Adrenal gland (tissue), 12 donors: ENCODE measurements around the gene LYZL6. TPM values are rescaled to one million over a fixed set of nuclear protein-coding genes. Genes with fewer than 3 reads are reported as not detected.
A peak's percentile ranks its signal among the peaks of the same experiment; 100 is the strongest.

Experiments used
- DNase-seq, 7 donors: peaks; one replicate each; pipeline ENCODE4 v3.0.0-alpha.2; 2019 to 2020
- H3K27ac ChIP-seq, 5 donors: fragments of 200-600 bp; sonication (generic) in 4 of 5; 1 replicate in 3 of 5; 2 replicates in 2 of 5; pipeline versions ENCODE4 v1.5.1 to v1.8.0; 2016 to 2020; ENCODE audit warnings: mild to moderate bottlenecking in 1 of 5
- H3K27me3 ChIP-seq: fragments of 200-600 bp; 2 replicates; pipeline ENCODE4 v1.8.0; 2021
- H3K36me3 ChIP-seq, 2 donors: fragments of 200-600 bp; replicated peaks in 1 of 2; 1 replicate in 1 of 2; 2 replicates in 1 of 2; pipeline versions ENCODE4 v1.5.1 to v1.8.0; 2018 to 2022
- H3K4me1 ChIP-seq, 2 donors: fragments of 200-600 bp; replicated peaks in 1 of 2; 1 replicate in 1 of 2; 2 replicates in 1 of 2; pipeline versions ENCODE4 v1.5.1 to v1.8.0; 2018 to 2021
- H3K4me3 ChIP-seq, 4 donors: fragments of 200-600 bp; sonication (generic) in 3 of 4; one replicate each; pipeline ENCODE4 v1.5.1; 2016 to 2018
- H3K9me3 ChIP-seq, 3 donors: fragments of 200-600 bp; sonication (generic) in 1 of 3; replicated peaks in 1 of 3; 1 replicate in 2 of 3; 2 replicates in 1 of 3; pipeline versions ENCODE4 v1.5.1 to v1.8.0; 2016 to 2021
- POLR2A ChIP-seq, 2 donors: fragments of 450-650 bp; IDR thresholded peaks; one replicate each; pipeline ENCODE4 v1.6.1; 2017; ENCODE audit warnings: antibody characterized with exemption in 2 of 2, mild to moderate bottlenecking in 2 of 2, moderate library complexity in 1 of 2
- WGBS, 4 donors: extraction: QIAGEN DNeasy Blood & Tissue Kit in 2 of 4; methylation state at CpG; one replicate each; pipeline versions ENCODE4 v1.1.5 to v1.1.7; 2013 to 2017; 5-methylcytosine and 5-hydroxymethylcytosine counted together
- intact Hi-C, 2 donors: fragments of 100-400 bp; cut with DNase I; formaldehyde crosslinking; loops; one replicate each; pipeline versions ENCODE4 v1.14.1 to v1.15.0; 2022 to 2023
- polyA plus RNA-seq, 3 donors: library from polyadenylated mRNA; stranded (reverse); fragments of 200-250 nt in 2 of 3; fragments of 350-450 nt in 1 of 3; fragmentation: Illumina TruSeq in 1 of 3; extraction: RNeasy Lipid Tissue Mini Kit (QIAGEN cat#74804) in 1 of 3; gene quantifications; one replicate each; pipeline ENCODE4 v1.2.3, GENCODE V29; 2013 to 2014
- total RNA-seq, 9 donors: library from RNA; depleted of rRNA in 4 of 9; stranded (reverse); fragments of >200 nt in 4 of 9; fragments of 120-200 nt in 1 of 9; fragmentation: NEBNext Ultra II Directional in 1 of 9; extraction: Animal tissue kit (Norgen Biotek cat#: 25700) in 1 of 9; gene quantifications; one replicate each; pipeline versions ENCODE4 v1.1.0 to v1.2.4, GENCODE V29; 2013 to 2023
- TF ChIP-seq, protein P1 (sequence below), 6 experiments: fragments of 450-650 bp in 4 of 6; fragments of 200-600 bp in 2 of 6; sonication (generic) in 1 of 6; IDR thresholded peaks; 1 replicate in 5 of 6; 2 replicates in 1 of 6; pipeline versions ENCODE4 v1.5.1 to v1.8.0; 2016 to 2021; ENCODE audit warnings: antibody characterized with exemption in 6 of 6, mild to moderate bottlenecking in 2 of 6, moderate library complexity in 1 of 6
- donor health status: healthy with polysubstance abuse.
- donor health status: Bipolar disorder and iron deficiency.
- donor health status: DM: yes; HTN: yes; CAD: no.
- donor health status: DM: no; HTN: no; CAD: no.
- donor health status: DM: no; HTN: no; CAD: no.
- donor health status: DM: yes; HTN: yes; CAD: no.

Gene LYZL6
- total and polyA plus RNA-seq, 12 donors = not detected

DNA sequence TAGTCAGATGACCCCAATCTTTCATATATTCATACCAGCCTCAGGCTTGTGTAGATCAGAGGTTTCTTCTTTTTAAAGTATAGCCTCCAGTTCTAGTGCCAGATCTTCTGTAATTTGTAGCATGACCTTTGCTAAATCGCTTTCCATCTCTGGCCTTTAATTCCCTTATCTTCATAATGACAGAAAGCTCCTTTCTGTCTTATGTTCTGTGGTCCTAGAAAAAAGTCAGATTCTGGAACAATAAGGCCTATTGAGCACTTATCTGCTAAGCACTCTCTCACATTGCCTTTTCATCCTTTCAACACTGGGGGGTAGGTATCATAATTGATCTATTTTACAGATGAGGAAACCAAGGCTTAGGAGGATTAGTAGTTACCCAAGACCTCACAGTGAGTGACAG, 28.6 kb upstream of the LYZL6 start:
- WGBS, 4 donors = 60 to 74% (median 66%) methylated on average over 1 of the region's 1 CpG
- no peak overlapping the region for H3K4me3 ChIP-seq
- H3K36me3 ChIP-seq = no peaks in the 10 kb centered on the region
- intact Hi-C loops = loop anchor here (10.0 kb wide), 3 partner anchors 103 to 513 kb away; partner anchors contain the start of gene ZNHIT3 (in 1 of the 2)
- H3K4me1 ChIP-seq = peaks cover 0 to 21% of the 10 kb centered on the region in 2 donors
- no peaks in the 10 kb centered on the region for H3K27me3 ChIP-seq
- no peak for DNase-seq
- peak overlapping the region in 1 of 5 donors; percentile 41 for H3K27ac ChIP-seq
- H3K9me3 ChIP-seq = no peaks in the 10 kb centered on the region
- TF ChIP-seq POLR2A (IDR thresholded peaks at IDR 0.05) = no peak
- TF ChIP-seq, protein P1, sequence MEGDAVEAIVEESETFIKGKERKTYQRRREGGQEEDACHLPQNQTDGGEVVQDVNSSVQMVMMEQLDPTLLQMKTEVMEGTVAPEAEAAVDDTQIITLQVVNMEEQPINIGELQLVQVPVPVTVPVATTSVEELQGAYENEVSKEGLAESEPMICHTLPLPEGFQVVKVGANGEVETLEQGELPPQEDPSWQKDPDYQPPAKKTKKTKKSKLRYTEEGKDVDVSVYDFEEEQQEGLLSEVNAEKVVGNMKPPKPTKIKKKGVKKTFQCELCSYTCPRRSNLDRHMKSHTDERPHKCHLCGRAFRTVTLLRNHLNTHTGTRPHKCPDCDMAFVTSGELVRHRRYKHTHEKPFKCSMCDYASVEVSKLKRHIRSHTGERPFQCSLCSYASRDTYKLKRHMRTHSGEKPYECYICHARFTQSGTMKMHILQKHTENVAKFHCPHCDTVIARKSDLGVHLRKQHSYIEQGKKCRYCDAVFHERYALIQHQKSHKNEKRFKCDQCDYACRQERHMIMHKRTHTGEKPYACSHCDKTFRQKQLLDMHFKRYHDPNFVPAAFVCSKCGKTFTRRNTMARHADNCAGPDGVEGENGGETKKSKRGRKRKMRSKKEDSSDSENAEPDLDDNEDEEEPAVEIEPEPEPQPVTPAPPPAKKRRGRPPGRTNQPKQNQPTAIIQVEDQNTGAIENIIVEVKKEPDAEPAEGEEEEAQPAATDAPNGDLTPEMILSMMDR (IDR thresholded peaks at IDR 0.05) = no peak

GRCh38 chr17:35969558-35970380, 26.3 kb upstream of the LYZL6 start:
- H3K27ac ChIP-seq = no peak overlapping the region
- TF ChIP-seq, protein P1 (IDR thresholded peaks at IDR 0.05) = peak; percentile 83 to 90 (median 86)
- no peak for TF ChIP-seq POLR2A (IDR thresholded peaks at IDR 0.05)
- peaks cover 0 to 16% of the 10 kb centered on the region in 2 donors for H3K4me1 ChIP-seq
- intact Hi-C loops = loop anchor here (10.0 kb wide), 3 partner anchors 105 to 515 kb away; partner anchors contain the start of gene ZNHIT3 (in 1 of the 2)
- no peaks in the 10 kb centered on the region for H3K27me3 ChIP-seq
- WGBS, 4 donors = 34 to 41% (median 38%) methylated on average over 8 of the region's 8 CpGs
- DNase-seq = peak; percentile 71 to 94 (median 85)
- no peak overlapping the region for H3K4me3 ChIP-seq
- no peaks in the 10 kb centered on the region for H3K9me3 ChIP-seq
- H3K36me3 ChIP-seq = no peaks in the 10 kb centered on the region

DNA sequence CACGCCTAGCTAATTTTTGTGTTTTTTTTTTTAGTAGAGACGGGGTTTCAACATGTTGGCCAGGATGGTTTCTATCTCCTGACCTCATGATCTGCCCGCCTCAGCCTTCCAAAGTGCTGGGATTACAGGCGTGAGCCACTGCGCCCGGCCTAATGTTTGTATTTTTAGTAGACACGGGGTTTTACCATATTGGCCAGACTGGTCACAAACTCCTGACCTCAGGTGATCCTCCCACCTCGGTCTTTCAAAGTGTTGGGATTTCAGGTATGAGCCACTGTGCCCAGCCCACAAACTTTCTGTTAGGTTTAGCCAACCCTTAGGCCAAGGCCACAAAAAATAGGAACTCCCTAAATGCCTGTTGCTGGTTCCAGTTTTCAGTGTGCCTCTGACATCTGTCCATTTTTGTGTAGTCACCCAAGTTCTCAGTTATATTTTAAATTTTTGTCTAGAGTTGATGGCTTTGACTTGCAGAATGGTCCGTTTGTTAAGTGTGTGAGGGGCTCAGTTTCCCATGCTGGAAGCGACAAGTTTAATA, 25.1 kb upstream of the LYZL6 start:
- TF ChIP-seq, protein P1 (IDR thresholded peaks at IDR 0.05) = no peak
- TF ChIP-seq POLR2A (IDR thresholded peaks at IDR 0.05) = no peak
- no peaks in the 10 kb centered on the region for H3K9me3 ChIP-seq
- H3K27me3 ChIP-seq = no peaks in the 10 kb centered on the region
- H3K4me1 ChIP-seq = peaks cover 0 to 14% of the 10 kb centered on the region in 2 donors
- intact Hi-C loops = no loop called here
- H3K36me3 ChIP-seq = no peaks in the 10 kb centered on the region
- WGBS, 4 donors = 56 to 78% (median 64%) methylated on average over 10 of the region's 10 CpGs
- H3K4me3 ChIP-seq = no peak overlapping the region
- no peak overlapping the region for H3K27ac ChIP-seq
- DNase-seq = no peak

DNA sequence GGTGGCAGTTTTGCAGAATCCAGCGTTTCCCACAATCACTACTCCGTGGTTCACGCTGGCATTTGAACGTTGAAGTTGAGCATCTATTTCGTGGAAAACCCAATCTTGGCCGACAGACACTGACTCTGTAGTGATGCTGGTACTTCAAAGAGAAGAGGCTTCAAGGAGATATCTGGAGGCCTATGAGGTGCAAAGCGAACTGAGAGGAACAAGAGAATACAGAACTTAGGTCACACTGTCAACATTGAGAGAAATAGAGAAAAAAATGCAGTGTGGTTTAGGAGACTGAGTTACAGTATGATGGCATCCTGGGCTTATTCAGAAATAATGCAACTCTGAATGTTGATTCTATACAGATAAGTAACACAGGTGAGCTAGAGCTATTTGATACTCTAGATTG, 21.8 kb upstream of the LYZL6 start:
- no peak overlapping the region for H3K4me3 ChIP-seq
- 81 to 94% (median 92%) methylated on average over 7 of the region's 7 CpGs for WGBS, 4 donors
- intact Hi-C loops = no loop called here
- no peak for DNase-seq
- peaks cover 5% of the 10 kb centered on the region for H3K27me3 ChIP-seq
- H3K27ac ChIP-seq = no peak overlapping the region
- no peaks in the 10 kb centered on the region for H3K9me3 ChIP-seq
- no peak for TF ChIP-seq POLR2A (IDR thresholded peaks at IDR 0.05)
- TF ChIP-seq, protein P1 (IDR thresholded peaks at IDR 0.05) = no peak
- no peaks in the 10 kb centered on the region for H3K4me1 ChIP-seq
- H3K36me3 ChIP-seq = no peaks in the 10 kb centered on the region
